Ammon's horn (tissue), 1 donor: ENCODE results near the gene CCR8.
"Not testable (repeated sequence)": the region's sequence is repeated elsewhere in the genome, so short reads cannot be mapped to it uniquely, and the experiment has no call there.

Experiments used
- DNase-seq: peaks from one replicate; pipeline ENCODE4 v3.0.0-alpha.2; 2016; ENCODE audit warnings: low spot score

The CCR8 gene

GRCh38 chr3:39349080-39349479 is 19.6 kb downstream of the CCR8 start:
- no peak for DNase-seq

GRCh38 chr3:39350714-39351113 is 21.2 kb downstream of the CCR8 start:
- DNase-seq = no peak

DNA sequence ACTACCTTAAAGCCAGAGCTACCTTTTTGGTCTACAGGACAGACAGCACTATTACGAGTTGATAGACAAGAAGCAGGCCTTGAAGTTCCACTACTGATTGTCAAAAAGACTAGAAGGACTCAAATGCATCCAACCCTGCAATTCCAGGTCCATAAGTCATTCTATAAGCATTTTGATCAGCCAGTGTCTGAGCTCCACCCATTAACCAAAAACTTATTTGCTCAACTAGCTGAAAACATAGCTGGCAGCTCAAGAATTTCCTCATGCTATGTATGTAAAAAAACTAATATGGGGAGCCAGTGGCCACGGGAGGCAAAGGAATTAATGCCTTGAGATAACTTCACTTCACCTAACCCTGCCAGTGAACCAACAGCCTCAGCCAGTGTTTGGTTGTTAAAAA is 21.6 kb downstream of the CCR8 start:
- DNase-seq = not testable (repeated sequence)

DNA sequence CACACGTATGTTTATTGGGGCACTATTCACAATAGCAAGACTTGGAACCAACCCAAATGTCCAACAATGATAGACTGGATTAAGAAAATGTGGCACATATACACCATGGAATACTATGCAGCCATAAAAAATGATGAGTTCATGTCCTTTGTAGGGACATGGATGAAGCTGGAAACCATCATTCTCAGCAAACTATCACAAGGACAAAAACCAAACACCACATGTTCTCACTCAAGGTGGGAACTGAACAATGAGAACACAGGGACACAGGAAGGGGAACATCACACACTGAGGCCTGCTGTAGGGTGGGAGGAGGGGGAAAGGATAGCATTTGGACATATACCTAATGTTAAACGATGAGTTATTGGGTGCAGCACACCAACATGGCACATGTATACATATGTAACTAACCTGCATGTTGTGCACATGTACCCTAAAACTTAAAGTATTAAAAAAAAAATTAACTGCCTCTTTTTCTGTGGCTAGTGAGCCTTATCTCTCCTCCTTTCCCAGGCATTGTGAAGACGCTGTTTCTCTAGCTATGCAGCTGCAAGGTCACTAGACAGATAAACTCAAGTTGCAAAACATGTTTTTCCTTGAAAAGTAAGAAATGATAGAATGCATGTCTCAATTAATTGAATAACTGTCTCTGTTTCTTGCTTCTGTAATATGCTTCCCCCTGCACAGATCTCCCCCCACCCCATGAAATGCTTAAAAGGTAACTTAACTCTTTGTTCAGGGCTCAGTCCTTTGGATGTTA is 23.8 kb downstream of the CCR8 start:
- not testable (repeated sequence) for DNase-seq

DNA sequence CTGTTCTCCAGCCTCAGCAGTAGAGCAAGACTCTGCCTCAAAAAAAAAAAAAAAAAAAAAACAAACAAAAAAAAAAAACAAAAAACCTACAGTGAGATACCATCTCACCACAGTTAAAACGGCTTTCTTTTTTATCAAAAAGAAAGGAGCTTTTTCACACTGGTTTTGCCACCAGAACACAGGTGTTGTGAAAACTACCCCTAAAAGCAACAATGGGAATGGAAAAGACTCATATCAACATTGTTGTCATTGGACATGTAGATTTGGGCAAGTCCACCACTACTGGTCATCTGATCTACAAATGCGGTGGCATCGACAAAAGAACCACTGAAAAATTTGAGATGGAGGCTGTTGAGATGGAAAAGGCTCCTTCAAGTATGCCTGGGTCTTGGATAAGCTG is 28.8 kb downstream of the CCR8 start:
- no peak for DNase-seq

DNA sequence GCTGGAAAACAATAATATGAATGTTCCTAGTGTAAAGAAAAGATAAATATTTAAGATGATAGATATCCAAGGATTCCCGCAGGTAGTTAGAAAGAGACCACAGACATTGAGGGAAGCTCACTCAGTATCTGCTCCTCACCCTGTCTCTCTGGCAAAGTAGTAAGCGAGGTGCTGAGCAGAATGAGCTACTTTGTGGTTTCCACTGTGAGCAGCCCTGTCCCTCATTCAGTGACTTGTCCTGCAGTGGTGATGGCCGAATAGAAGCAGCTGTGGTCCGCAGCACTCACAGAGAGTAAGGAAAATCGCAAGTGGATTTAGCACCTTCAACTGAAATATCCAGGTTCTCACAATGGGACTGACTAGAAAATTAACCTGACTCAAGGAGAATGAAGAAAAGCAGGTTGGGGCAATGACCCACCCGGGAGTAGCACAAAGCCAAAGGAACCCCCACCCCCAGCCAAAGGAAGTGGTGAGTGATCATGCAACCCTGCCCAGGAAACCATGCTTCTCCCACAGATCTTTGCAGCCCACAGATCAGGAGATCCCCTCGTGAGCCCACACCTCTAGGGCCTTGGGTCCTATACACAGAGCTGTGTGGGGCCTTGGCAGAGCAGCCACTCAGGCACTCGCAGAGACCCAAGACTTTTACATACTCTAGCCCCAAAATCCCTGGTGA is 31.9 kb downstream of the CCR8 start:
- DNase-seq = no peak

GRCh38 chr3:39362192-39362591 is 32.7 kb downstream of the CCR8 start:
- no peak for DNase-seq

DNA sequence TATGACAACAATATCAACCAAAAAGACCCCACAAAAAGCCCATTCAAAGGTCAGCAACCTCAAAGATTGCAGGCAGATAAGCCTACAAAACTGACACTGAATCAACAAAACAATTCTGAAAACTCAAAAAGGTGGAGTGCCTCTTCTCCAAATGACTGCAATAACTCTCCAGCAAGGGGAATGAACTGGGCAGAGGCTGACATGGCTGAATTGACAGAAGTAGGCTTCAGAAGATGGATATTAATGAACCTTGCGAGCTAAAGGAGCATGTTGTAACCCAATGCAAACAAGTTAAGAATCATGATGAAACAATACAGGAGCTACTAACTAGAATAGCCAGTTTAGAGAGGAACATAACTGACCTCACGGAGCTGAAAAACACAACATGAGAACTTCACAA is 33.3 kb downstream of the CCR8 start:
- no peak for DNase-seq

GRCh38 chr3:39370450-39370849 is 40.9 kb downstream of the CCR8 start:
- not testable (repeated sequence) for DNase-seq

DNA sequence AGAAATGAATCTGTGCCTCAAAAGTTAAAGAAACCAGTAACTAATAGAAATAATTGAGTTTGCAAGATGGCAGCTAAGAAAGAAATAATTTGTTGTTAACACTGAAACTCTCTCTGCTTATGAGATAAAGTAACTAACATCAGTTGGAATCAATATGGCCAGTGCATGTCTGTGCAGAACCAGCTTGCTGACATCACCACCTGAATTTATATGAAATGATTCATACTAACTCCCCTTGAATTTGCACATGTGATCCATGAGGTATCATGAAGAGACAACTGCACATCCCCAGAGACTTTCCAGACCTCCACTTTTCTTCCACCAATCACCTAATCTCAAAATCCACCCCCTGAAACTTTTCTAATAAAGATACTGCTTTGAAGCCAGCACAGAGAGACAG is 43.3 kb downstream of the CCR8 start:
- no peak for DNase-seq

DNA sequence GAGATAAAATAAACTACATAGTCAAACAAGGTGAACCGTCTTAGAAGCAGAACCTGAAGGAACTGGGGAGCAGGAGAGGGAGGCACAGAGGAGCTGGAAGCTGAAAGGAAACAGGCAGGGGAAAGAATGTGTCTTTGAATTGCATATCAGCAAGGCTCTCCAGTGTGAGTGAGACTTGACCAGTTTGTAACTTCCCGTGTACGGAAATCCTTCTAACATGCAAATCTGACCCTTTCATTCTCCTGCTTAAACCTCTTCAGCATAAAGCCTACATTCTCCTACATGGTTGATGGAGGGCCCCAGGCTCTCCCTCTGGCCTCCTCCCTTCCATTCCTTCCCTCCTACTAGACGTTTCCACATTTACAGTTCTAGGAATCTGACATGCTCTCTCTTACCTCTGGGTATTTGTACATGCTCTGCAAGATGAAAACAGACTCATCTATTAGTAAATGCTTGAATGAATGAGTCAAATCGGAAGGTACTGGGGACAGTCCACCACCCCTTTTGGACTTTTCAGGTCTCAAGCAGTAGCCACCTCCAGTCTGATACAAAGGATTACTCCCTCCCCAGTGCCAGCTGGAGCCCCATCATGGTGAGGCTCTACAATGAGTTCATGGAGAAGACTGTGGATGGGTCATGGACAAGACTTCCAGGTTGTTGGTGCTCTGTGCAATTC is 47.6 kb downstream of the CCR8 start:
- DNase-seq = no peak

DNA sequence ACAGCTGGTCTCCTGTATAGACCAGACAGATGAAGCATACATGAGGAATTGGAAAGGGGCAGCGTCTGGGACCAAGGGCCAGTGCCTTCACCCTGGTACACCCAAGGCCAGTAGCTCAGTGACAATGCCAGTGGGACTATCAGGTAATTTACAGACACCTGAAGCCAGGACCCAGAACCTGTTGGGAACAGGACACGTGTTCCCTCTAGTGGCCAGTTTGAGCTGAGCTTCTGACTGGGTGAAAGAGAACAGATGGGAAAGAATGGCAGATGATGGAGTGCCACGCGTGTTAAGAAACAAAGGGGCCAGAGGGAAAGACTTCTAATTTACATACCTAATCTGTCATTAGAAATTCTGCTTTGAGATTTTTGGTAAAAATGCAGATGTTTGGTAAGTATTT is 48.6 kb downstream of the CCR8 start:
- DNase-seq = no peak

GRCh38 chr3:39378957-39379777 is 49.7 kb downstream of the CCR8 start:
- no peak for DNase-seq

GRCh38 chr3:39379778-39380155 is 50.3 kb downstream of the CCR8 start:
- no peak for DNase-seq

- no peak for DNase-seq
These were observed 51.9 kb downstream of the CCR8 start for GRCh38 chr3:39381432-39381831.
